Upper lobe of left lung (tissue), 4 donors: ENCODE results near the gene HK1.

Source experiments
- CTCF ChIP-seq, 6 experiments: fragments of 450-650 bp in 4 of 6; fragments of 200-600 bp in 2 of 6; sonication (generic) in 2 of 6; IDR thresholded peaks; one replicate each; pipeline ENCODE4 v1.5.1; 2016 to 2019; ENCODE audit warnings: antibody characterized with exemption in 6 of 6
- EP300 ChIP-seq, 4 donors: sonication (generic); formaldehyde crosslinking; IDR thresholded peaks; one replicate each; pipeline ENCODE4 v1.5.1; 2017; ENCODE audit warnings: antibody characterized with exemption in 4 of 4, control low read depth in 2 of 4
- POLR2A ChIP-seq, 4 donors: fragments of 450-650 bp; IDR thresholded peaks; one replicate each; pipeline ENCODE4 v1.5.1; 2016 to 2017; ENCODE audit warnings: antibody characterized with exemption in 4 of 4, mild to moderate bottlenecking in 2 of 4
- POLR2AphosphoS5 ChIP-seq, 2 donors: sonication (generic); formaldehyde crosslinking; IDR thresholded peaks; one replicate each; pipeline ENCODE4 v1.5.1; 2017; ENCODE audit warnings: antibody characterized with exemption in 2 of 2

GRCh38 chr10:69372126-69372980, 94.1 kb downstream of the HK1 start:
- TF ChIP-seq CTCF (IDR thresholded peaks at IDR 0.05): no peak
- no peak for TF ChIP-seq POLR2A (IDR thresholded peaks at IDR 0.05)
- no peak for TF ChIP-seq POLR2AphosphoS5 (IDR thresholded peaks at IDR 0.05)
- TF ChIP-seq EP300 (IDR thresholded peaks at IDR 0.05): no peak
